ENCODE results near the gene MEA1.

Gene MEA1

DNA sequence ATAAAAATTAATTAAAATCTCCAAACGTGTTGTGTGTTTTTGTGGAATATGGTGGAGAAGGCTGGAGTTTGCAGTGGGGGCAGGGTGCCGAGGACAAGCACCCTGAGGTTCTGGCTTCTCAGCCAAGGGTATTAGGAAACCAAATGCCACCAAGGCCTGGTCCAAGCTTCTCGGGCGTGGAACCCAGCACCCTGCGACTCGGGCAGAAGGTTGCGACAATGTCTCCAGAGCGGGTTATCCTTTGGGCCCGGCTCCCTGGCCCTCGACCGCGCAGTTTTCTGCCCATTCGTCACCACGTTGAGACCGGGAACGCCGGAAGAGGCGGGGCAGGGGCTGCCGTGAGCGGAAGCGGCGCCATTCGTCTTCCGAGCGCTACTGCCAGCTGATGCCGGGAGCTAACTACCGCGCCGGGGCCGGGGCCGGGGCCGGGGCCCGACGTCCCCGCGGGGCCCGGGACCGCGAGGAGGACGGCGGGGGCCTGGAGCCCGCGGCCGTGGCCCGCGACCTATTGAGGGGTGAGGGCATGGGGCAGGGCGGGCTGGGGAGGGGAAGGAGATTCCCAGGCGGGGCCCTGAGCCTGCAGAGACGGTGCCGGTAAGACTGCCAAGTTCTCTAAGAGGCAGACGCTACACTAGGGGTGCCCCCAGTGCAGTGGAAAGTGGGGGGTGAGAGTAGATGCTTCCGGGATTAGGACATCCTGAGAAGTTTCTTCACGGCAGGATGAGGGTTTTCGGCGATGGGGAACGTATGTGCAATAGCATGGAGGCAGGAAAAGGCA is 7.7 kb upstream of the MEA1 start, which contains the start of gene RRP36 (continued):
- TF ChIP-seq ZNF211 (tag by site-specific recombination; IDR thresholded peaks at IDR 0.05; ENCODE audit: low read depth): no peak
- 0 out of 2 replicates have a peak, but pooled peaks have one; percentile 17 for TF ChIP-seq GLIS1 (tag by site-specific recombination; IDR thresholded peaks at IDR 0.05)
- TF ChIP-seq HOXC10 (CRISPR knock-in tag; IDR thresholded peaks at IDR 0.05): no peak
- no peak for TF ChIP-seq ZBTB21 (tag by site-specific recombination; IDR thresholded peaks at IDR 0.05)
- no peak for TF ChIP-seq ZNF623 (tag by site-specific recombination; IDR thresholded peaks at IDR 0.05)
- TF ChIP-seq ZNF426 (tag by site-specific recombination; IDR thresholded peaks at IDR 0.05): no peak
- no peak for TF ChIP-seq GFI1B (tag by site-specific recombination; IDR thresholded peaks at IDR 0.05)
- TF ChIP-seq ZNF157 (tag by site-specific recombination; IDR thresholded peaks at IDR 0.05): no peak
- 0 out of 2 replicates have a peak, but pooled peaks have one; percentile 14 for TF ChIP-seq ZNF341 (tag by site-specific recombination; IDR thresholded peaks at IDR 0.05; ENCODE audit: low read depth)
- no peak for TF ChIP-seq ZNF18 (tag by site-specific recombination; IDR thresholded peaks at IDR 0.05)
- no peak for TF ChIP-seq ZNF610 (tag by site-specific recombination; IDR thresholded peaks at IDR 0.05; ENCODE audit: borderline replicate concordance)
- TF ChIP-seq ZFP69B (tag by site-specific recombination; IDR thresholded peaks at IDR 0.05): no peak
- TF ChIP-seq ZNF274 (IDR thresholded peaks at IDR 0.05; ENCODE audit: low read length): no peak
- no peak for TF ChIP-seq ZNF274 (tag by site-specific recombination; IDR thresholded peaks at IDR 0.05; ENCODE audit: borderline replicate concordance)
- no peak for TF ChIP-seq ZNF513 (tag by site-specific recombination; IDR thresholded peaks at IDR 0.05)
- TF ChIP-seq ZNF791 (tag by site-specific recombination; IDR thresholded peaks at IDR 0.05): no peak
- TF ChIP-seq KLF16 (tag by site-specific recombination; IDR thresholded peaks at IDR 0.05): no peak; the same call in 1 of the 2 replicates
- no peak for TF ChIP-seq ZNF133 (tag by site-specific recombination; IDR thresholded peaks at IDR 0.05)
- peak; percentile 59; the same call in 1 of the 2 replicates for TF ChIP-seq ZNF501 (tag by site-specific recombination; IDR thresholded peaks at IDR 0.05)
- no peak for TF ChIP-seq ZNF654 (tag by site-specific recombination; IDR thresholded peaks at IDR 0.05; ENCODE audit: low read depth)
- TF ChIP-seq ZXDB (tag by site-specific recombination; IDR thresholded peaks at IDR 0.05): peak; percentile 76
- no peak for TF ChIP-seq GLI2 (tag by site-specific recombination; IDR thresholded peaks at IDR 0.05; ENCODE audit: borderline replicate concordance, low read depth)
- no peak for TF ChIP-seq ZNF221 (tag by site-specific recombination; IDR thresholded peaks at IDR 0.05; ENCODE audit: borderline replicate concordance)
- no peak for TF ChIP-seq ZSCAN18 (tag by site-specific recombination; IDR thresholded peaks at IDR 0.05)
- peak; percentile 60 for TF ChIP-seq ZNF398 (tag by site-specific recombination; IDR thresholded peaks at IDR 0.05)
- no peak for TF ChIP-seq KLF7 (tag by site-specific recombination; IDR thresholded peaks at IDR 0.05; ENCODE audit: borderline replicate concordance)
- TF ChIP-seq ZNF518A (tag by site-specific recombination; conservative IDR thresholded peaks at IDR 0.05; ENCODE audit: low read depth): peak; percentile 47; the same call in 1 of the 2 replicates
